Left colon (tissue), 2 donors: ENCODE measurements around the gene AK9. TPM values are rescaled to one million over a fixed set of nuclear protein-coding genes. Genes with fewer than 3 reads are reported as not detected.
"Not testable (repeated sequence)": the region's sequence is repeated elsewhere in the genome, so short reads cannot be mapped to it uniquely, and the experiment has no call there.

Source experiments
- ATAC-seq: fragments of 200-7000 bp; cut with Tn5 transposase; one replicate; pipeline ENCODE4 v1.9.1; 2020; ENCODE audit warnings: mild to moderate bottlenecking, moderate library complexity
- DNase-seq, 2 donors: peaks; one replicate each; pipeline ENCODE4 v3.0.0-alpha.2; 2020
- intact Hi-C, 2 donors: fragments of 100-400 bp; cut with DNase I in 1 of 2; cut with micrococcal nuclease in 1 of 2; formaldehyde crosslinking; loops; one replicate each; pipeline versions ENCODE4 v1.11.2 to v1.14.0; 2022; cut with DNase I, micrococcal nuclease
- total RNA-seq, 2 donors: library from RNA; stranded (reverse); fragmentation: NEBNext Ultra II Directional; extraction: Animal tissue kit (Norgen Biotek cat#: 25700); gene quantifications; one replicate each; pipeline ENCODE4 v1.2.1, GENCODE V29; 2021
- donor health status: DM: no; HTN: no; CAD: no.
- donor health status: DM: yes; HTN: yes; CAD: no.

The AK9 gene
- total RNA-seq, 2 donors from 2014 or later: 7.0 to 7.6 TPM

DNA sequence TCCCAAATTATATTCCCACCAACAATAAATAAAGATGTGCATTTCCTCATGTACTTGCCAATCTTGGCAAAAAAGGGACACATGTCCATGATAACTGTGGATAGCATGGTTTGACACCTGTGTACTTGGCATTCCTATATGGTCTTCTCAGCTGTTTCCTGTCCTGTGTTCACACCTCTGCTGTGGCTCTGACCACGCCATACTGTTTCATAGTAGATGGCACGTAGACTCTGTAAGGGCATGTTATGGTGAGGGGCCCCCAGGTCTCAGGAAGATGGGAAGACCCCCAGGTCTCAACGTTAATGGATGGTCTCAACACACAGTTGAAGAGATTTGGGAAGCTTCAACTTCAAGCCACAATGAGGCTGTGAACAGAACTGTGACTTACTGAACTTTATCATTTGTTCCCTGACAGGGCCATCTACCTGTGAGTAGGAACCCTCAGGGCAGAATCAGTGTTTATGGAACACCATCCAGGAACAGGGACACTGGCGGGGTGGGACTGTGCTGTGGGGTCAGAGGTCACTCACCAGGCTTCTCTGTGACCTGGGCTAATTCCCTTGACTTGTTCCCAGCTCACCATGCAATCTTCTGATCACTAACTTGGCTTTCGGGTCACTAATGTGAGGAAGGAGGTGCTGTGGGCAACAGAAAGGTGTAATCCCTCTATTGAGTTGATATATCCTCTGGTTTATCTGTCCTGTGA, 219.7 kb downstream of the AK9 start:
- intact Hi-C loops: no loop called here
- DNase-seq (no peak), ATAC-seq (no peak)

DNA sequence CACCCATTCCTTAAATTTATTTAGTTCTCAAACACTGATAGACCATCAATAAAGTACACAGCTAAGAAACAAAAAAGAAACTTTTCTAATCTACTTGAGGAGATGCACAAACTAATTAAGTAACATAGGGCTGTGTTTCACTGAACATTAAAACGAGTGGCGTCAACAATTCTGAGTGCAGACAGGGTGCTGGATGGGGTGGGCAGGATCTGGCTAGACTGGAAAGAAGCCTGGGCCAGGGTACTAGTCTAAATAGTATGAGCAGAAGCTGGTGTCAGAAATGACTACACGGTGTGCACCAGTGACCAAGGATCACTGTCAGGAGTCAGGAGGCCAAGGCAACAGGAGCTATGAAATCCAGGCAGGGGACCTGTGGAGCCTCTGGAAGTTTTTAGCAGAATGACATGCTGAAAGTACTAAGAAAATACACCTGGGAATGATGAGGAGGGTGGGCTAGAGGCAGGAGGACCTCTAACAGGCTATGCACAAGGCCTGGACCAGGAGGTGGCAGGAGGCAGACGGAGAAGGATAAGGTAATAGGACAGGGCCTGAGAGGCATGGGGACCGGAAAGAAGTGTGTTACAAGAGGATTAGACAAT, 221.3 kb downstream of the AK9 start:
- DNase-seq (no peak), ATAC-seq (no peak)
- intact Hi-C loops: no loop called here

DNA sequence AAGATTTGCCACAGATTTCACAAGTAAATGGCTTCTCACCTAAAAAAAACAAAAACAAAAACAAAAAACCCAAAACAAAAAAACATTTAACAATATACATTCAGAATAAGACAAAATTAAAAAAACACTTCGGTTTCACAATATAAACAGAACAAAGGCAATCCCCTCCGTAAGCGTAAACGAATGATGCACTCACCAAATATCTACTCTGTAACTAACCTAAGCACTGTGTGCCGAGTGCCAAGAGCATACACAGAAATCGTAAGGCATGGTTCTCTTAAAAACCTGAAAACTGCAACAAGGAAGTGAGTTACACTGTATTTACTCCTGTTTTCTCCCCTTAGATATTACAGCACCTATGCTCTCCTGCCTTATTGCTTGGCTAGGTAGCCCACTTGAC, 223.3 kb downstream of the AK9 start:
- DNase-seq: no peak
- intact Hi-C loops: no loop called here
- no peak for ATAC-seq

DNA sequence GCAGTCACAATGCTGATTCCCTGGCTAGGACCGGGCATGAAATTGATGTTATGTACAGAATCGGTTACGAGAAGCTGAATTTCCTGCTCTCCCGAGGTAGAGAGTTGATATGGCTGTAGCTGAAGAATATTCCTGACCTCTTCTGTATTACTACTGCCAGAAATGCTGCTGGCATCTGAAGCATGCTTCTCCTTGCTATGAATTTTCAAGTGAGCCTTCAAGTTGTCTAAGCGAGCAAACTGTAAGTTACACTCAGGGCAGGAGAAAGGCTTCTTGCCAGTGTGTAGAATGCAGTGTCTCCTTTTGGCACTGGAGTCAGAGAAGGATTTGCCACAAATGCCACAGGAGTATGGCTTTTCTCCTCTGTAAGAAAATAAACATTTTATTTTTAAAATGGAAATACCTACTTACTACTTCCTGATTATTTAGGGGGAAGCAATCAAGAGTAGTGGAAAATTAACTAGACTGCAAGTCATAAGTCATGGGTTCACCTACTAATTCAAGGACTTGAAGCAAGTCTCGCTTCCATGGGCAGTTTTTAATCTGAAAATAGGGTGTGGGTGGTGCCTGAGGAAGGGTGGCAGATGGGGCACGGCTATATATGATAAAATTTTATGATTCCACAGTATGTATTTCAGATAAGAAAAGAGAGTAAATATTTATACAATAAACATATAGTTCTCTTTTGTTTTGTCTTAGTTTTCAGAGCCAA, 224.6 kb downstream of the AK9 start:
- intact Hi-C loops: no loop called here
- DNase-seq (no peak), ATAC-seq (peak; percentile 85)

DNA sequence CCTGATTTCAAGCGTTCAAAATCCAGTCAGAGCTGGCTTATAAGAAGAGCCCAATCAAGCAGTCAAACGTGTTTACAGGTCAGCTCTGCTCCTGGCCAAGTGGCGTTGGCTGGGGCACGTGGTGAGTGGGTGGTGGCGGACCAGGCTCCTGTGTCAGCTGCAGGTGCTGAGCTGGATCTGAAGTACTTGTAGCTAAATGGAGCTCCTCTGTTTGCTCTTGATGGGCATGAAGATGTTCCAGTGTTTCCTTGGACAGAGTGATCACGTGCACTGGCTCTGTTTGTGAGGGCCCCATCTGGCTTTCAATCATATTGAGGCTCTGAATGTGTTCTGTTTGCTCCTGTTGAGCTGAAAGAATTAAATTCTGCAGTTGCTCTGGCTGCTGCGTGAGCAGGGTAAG, 225.2 kb downstream of the AK9 start:
- DNase-seq: no peak
- intact Hi-C loops: no loop called here
- peak; percentile 68 for ATAC-seq

DNA sequence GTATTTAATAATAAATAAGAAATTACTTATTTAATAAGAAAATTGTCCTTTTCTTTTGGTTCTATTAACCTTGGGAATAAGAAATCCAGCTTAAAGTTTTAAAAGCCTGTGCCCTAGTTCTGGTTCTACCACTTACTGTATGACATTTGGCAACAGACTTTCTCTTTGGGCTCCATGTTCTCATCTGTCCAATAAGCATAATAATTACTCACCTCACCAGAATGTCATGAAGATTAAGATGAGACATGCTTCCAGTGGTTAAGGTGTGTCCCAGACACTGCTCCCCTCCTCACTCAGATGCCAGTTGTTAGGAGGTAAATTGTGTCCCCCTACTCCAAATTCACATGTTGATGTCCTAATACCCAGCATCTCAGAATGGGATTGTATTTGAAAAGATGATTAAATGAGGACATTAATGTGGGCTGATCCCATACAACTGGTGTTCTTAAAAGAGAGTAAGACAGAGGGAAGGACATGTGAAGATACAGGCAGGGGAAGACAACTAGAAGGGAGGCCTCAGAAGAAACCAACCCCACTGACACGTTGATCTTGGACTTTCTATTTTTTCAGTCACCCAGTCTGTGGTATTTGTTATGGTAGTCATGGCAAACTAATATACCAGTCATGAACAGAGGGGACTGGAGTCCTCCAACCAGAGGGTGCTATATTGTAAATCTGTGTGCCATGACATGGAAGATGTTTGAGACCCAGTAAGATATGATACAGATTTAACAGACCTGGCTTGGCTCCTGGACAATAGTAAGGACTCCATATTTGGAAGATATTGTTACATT, 229.1 kb downstream of the AK9 start:
- DNase-seq (no peak), ATAC-seq (no peak)
- intact Hi-C loops: no loop called here

DNA sequence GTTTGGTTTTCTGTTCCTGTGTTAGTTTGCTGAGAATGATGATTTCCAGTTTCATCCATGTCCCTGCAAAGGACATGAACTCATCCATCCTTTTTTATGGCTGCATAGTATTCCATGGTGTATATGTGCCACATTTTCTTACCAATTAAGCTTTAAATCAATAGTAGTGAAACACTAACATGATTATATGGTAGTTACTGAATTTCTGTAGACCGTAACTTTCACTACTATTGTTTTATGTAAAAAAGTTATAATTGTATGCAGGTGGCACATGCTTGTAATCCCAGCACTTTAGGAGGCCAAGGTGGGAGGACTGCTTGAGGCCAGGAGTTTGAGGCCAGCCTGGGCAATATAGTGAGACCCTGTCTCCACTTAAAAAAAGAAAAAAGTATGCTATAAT, 229.8 kb downstream of the AK9 start:
- ATAC-seq, intact Hi-C loops, DNase-seq: not testable (repeated sequence)

DNA sequence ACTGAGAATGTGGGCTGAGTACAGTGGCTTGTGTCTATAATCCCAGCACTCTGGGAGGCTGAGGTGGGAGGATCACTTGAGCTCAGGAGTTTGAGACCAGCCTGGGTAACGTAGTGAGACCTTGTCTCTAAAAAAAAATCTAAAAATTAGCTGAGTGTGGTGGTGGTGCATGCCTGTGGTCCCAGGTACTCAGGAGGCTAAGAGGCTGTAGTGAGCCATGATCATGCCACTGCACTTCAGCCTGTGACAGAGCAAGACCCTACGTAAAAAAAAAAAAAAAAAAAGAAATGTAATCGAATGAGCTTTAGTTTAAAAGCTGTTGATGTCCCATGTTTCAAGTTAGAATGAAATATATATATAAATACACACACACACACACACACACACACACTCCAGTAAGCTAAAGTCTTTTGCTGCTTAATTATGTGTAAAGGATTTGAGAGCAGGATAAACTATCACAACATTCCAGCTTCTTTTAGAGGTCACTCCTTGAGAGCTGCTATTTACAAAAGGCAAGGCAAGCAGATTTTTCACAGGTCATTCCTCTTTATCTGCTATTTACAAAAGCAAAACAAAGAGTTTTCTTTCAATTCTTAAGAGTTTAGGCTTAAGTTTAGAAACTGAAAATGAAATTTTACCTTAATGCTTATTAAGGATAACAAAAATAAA, 230.7 kb downstream of the AK9 start:
- intact Hi-C loops: no loop called here
- DNase-seq: no peak
- no peak for ATAC-seq

DNA sequence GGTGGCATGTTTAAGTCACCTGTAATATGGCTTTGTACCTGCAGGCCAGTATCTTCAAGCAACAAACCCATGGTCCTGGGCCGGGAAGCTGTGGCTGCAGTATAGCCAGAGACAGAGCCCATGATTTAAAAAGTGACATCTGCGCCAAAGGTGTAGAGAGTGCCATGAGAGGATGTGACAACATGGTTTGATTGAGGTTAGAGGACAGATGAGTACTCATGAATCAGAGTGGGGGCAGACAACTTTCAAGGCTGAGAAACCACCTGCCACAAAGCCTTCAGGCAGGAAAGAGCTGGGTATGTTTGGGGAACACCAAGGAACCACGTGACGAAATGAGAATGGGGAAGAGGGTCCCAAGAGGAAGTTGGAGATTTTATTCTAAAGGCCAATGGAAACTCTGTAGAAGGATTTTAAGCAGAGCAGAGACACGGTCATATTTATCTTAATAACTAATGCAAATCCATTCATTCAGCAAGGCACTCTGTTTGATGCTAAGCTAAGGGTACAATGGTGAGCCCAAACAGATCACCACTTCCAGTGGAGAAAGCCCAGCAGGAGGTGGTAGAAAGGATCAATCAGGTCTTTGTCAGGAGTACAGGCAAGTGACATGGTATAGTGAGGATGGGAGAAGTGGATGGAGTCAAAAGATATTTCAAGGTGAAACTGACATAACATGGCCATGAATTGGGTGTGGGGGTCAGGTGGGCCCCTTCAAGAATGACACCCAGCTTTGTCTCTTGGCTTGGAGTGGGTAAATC, 232.0 kb downstream of the AK9 start:
- DNase-seq: no peak
- intact Hi-C loops: no loop called here
- no peak for ATAC-seq

DNA sequence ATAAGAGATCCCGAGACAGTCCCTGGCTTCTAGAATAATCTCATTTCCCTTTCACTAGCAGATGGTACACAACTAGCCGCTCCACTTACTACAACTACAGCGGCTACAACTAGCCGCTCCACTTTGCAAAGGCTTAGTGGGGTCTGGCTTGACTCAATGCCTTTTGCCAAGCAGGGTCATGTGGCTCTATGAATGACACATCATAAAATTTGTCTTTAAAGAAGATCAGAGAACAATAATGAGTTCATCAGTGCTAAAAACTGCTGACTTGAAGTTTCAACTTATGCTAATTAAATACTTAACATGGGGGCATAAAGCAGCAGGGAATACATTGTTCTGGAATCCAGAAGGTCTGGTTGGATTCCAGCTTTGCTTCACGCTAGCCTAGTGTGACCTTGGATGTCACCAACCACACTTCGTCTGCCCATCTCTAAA, 233.4 kb downstream of the AK9 start:
- ATAC-seq (no peak), DNase-seq (no peak)

DNA sequence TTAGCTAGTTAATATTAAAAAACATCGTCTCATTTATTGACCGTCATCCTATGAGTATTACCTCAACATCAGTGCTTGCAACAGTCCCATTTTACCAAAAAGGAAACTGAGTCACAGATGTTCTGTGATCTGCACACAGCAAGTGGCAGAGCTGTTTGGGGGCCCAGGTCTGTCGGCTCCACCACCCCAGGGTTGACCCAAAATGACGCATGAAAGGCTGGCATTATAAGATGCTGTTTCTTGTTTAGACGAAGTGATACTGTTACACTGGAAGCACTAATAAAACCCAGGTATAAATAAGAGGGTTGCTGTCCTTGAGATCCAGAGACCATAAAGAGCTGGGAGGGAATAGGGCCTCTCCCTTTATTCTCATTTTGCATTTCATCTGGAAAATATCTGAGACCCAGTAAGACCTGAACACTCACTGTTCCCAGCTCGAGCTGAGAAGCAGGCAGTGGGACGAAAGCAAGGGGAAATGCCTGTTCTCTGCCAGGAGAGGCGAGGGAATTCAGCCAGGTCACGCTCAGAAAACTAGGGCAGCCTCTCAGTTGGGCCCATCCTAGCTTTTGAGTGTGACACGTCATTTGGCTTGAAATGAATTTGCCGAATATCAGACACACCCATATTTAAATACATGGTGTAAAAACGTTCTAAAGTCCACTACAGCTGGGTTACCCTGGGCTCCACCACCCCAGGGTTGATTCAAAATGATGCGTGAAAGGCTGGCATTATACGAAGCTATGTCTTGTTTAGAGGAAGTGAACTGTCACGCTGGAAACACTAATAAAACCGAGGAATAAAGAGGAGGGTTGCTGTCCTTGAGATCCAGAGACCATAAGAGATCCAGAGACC, 234.1 kb downstream of the AK9 start:
- DNase-seq (peak; percentile 62 to 63), ATAC-seq (peak; percentile 57)
- intact Hi-C loops: no loop called here

More for the DNA sequence above, 233.4 kb downstream of the AK9 start:
- intact Hi-C loops: no loop called here

DNA sequence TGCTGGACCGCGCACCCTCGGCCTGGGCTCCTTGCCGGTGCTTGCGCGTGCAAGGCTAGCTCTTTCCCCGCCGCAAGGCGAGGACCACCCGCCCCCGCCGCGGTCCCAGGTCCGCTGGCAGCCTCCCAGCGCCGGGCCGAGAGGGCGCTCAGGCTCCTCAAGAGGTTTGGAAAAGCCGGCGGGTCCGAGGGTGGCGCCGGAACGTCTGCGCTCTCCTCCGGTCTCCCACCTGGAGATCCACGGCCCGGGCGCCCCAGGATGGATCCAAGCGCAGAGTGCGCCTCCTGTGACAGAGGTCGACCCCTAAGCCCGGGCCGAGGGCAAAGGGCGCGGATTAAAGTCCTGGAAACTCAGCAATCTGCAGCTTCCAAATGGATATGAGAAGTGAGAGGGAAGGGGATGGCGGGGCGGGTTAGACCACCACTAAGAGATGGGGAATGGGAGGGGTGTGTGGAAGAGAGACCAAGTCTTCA, 234.9 kb downstream of the AK9 start:
- DNase-seq (no peak), ATAC-seq (peak; percentile 22)
- intact Hi-C loops: no loop called here

DNA sequence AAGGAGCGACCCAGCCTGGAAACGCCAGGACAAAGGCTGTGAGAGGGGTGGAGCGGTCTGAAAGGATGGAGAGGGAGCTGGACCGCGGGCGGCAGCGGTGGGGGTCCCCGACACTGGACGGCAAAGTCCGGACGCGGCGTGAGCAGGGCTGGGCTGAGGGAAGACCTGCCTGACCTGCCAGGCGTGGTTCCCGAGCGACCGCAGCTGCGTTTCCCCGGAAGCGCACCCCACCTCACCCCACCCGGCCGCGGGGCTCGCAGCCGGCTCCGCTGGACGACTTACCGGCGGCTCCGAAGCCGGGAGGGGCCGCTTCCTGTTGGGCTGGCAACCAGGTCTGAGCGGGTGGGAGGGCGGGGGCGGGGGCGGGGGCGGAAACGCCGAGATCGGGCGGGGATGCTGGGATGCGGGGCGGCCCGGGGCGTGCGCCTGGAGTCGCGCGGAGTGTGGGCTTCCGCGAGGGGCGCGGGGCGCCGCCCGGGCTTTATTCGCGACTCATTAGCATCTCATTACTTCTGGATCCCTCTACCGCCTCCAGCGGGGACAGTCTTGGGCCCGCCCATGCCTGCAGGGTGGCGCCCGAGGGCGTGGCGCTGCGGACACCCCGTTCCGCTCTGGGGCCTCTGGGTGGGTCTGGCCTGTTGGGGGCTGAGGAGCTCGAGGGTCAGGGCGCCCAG, 235.4 kb downstream of the AK9 start, which contains the start of gene MICAL1:
Gene MICAL1, minus strand, starts transcription at position 336 of the 674 bp plus-strand sequence. CDS start 1,576 bp downstream, outside the sequence.
- peak; percentile 77 for ATAC-seq
- DNase-seq: peak; percentile 88 to 91
- intact Hi-C loops: no loop called here

DNA sequence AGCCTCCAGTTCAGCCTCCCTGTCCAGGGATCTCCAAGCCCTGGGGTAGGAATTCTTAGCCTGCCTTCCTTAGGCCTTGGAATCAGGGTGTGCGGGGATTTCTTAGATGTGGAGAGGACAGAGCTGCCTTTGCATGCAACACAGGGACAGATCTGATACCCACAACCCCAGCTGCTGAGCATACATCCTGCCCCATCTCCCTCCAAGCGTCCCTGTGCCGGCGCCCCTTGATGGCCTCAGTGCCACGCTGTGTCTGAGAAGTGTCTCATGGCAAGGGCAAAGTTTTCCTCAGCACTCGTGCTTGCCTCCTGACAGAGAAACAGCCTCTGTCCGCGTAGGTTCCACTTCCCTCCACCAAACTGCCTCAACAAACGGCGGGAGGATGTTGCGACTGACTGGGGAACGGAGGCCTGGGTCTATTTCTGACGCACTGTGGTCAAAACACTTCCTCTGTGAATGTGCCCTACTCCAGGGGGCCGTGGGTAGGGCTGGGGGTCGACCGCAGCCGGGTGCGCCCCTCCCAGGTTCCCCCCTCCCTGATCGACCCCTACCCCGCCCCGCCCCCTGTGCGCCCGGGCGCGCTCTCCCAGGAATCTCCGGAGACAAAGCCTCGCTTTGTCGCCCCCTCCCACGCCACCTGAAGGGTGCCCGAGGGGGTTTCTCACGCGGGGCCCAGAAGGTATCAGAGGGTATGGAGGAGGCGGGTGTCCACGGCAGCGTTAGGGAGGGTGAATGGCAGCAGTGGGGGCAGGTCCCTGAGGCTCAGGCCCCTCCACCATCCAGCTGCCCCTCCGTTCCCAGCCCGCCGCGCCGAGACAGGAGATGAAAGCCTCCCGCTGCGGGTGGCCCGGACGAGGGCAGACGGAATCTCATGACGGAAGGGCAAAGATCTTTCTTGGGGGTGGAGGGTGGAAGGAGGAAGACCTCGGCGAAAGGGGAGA, 236.2 kb downstream of the AK9 start:
- ATAC-seq: peak; percentile 50
- DNase-seq: peak; percentile 58 to 64
- intact Hi-C loops: no loop called here
